Measurements from ENCODE around the gene TTC19.

TTC19 gene

DNA sequence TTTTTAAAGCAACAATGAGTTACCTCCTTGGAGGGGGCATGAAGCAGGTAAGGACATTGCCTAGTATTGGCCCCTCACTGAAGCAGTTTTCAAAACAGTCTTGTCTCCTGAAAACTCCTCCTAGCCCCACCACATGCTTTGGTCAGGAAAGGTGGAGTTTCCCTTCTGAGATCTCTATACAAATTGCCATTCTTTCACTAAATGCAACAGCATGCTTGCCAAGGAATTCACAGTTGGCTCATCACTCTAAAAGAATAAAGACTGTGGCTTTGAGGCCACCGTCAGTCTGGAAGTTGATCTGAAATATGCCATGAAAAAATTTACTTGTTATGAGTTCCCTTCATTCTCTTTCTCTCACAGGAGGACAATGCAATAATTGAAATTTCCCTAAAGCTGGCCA is 4.2 kb downstream of the TTC19 start:
- Histone ChIP-seq H4K91ac (ENCODE audit: low read depth, low read length, poor library complexity) (no peak overlapping the region), H2AFZ (ENCODE audit: low read length) (no peak overlapping the region), H2AK5ac (ENCODE audit: low read depth, low read length) (no peak overlapping the region), H2BK15ac (ENCODE audit: low read length) (no peak overlapping the region), H2BK120ac (ENCODE audit: low read depth, low read length) (no peak overlapping the region), H2BK12ac (ENCODE audit: low read length) (no peak overlapping the region), H3K79me1 (ENCODE audit: low read depth, low read length) (no peaks in the 10 kb centered on the region), H3K27ac (replicated peaks; ENCODE audit: low read length) (no peak overlapping the region), H2BK5ac (ENCODE audit: low read length) (no peak overlapping the region), H3K18ac (ENCODE audit: low read length) (no peak overlapping the region), H3K4me2 (ENCODE audit: insufficient read depth, low read length, poor library complexity, severe bottlenecking) (no peak overlapping the region), H3K4me3 (ENCODE audit: low read length in 2 of 2) (no peak overlapping the region), H3K9me3 (replicated peaks in 1 of 2; ENCODE audit: control insufficient read depth in 2 of 2, insufficient read depth in 1 of 2, low read depth in 1 of 2, low read length in 2 of 2) (peaks cover 4 to 21% of the 10 kb centered on the region in 2 donors), H4K8ac (ENCODE audit: low read depth, low read length) (no peak overlapping the region), H3K4me1 (ENCODE audit: control insufficient read depth in 2 of 2, insufficient read depth in 1 of 2, low read depth in 1 of 2, low read length in 2 of 2) (peaks cover 5% of the 10 kb centered on the region in 2 donors), H3K23ac (ENCODE audit: low read depth, low read length, poor library complexity) (no peak overlapping the region), H3K27me3 (ENCODE audit: control insufficient read depth in 3 of 3, insufficient read depth in 3 of 3, low read depth in 1 of 3, low read length in 3 of 3) (no peaks in the 10 kb centered on the region), H3K14ac (ENCODE audit: low read length) (no peak overlapping the region), H3K4ac (ENCODE audit: low read length) (no peak overlapping the region), H3K9ac (ENCODE audit: low read depth, low read length, poor library complexity) (no peak overlapping the region), H3K36me3 (replicated peaks in 1 of 2; ENCODE audit: control insufficient read depth in 2 of 2, insufficient read depth in 2 of 2, low read length in 2 of 2) (peaks cover 29 to 80% of the 10 kb centered on the region in 2 donors)
- no CpG with 5 or more reads among the region's 1 CpG for WGBS, 2 donors (ENCODE audit: extremely low coverage in 2 of 2, insufficient read length in 2 of 2, insufficient replicate concordance in 1 of 2)
- no peak for DNase-seq (ENCODE audit: low spot score)

DNA sequence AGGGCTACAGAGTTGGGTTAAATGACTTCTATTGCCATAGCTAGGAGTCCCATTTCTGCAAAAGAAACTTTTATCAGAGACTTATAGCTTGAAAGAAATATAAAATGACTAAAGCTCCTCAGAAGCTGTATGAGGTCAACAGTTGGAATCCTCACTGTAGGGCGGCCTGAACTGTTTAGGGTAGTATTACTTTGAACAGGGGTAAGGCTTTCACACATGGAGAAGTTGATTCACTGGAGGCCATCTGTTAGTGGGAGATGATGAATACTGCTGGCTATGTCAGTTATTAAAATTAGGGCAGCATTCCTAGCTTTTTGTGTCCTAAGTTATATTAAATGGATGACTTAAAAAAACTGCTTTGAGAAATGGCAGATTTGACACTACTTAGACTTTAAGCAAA is 6.0 kb downstream of the TTC19 start:
- H2BK120ac ChIP-seq (ENCODE audit: low read depth, low read length) = no peak overlapping the region
- H2BK12ac ChIP-seq (ENCODE audit: low read length) = no peak overlapping the region
- no peak overlapping the region for H4K8ac ChIP-seq (ENCODE audit: low read depth, low read length)
- peaks cover 29 to 92% of the 10 kb centered on the region in 2 donors for H3K36me3 ChIP-seq (replicated peaks in 1 of 2; ENCODE audit: control insufficient read depth in 2 of 2, insufficient read depth in 2 of 2, low read length in 2 of 2)
- H4K91ac ChIP-seq (ENCODE audit: low read depth, low read length, poor library complexity) = no peak overlapping the region
- no peak overlapping the region for H3K23ac ChIP-seq (ENCODE audit: low read depth, low read length, poor library complexity)
- H3K27me3 ChIP-seq (ENCODE audit: control insufficient read depth in 3 of 3, insufficient read depth in 3 of 3, low read depth in 1 of 3, low read length in 3 of 3) = no peaks in the 10 kb centered on the region
- no peak overlapping the region for H2AFZ ChIP-seq (ENCODE audit: low read length)
- no peak overlapping the region for H2AK5ac ChIP-seq (ENCODE audit: low read depth, low read length)
- no peak overlapping the region for H2BK5ac ChIP-seq (ENCODE audit: low read length)
- H3K4ac ChIP-seq (ENCODE audit: low read length) = no peak overlapping the region
- no peaks in the 10 kb centered on the region for H3K79me1 ChIP-seq (ENCODE audit: low read depth, low read length)
- no CpG with 5 or more reads among the region's 1 CpG for WGBS, 2 donors (ENCODE audit: extremely low coverage in 2 of 2, insufficient read length in 2 of 2, insufficient replicate concordance in 1 of 2)
- peaks cover 4 to 21% of the 10 kb centered on the region in 2 donors for H3K9me3 ChIP-seq (replicated peaks in 1 of 2; ENCODE audit: control insufficient read depth in 2 of 2, insufficient read depth in 1 of 2, low read depth in 1 of 2, low read length in 2 of 2)
- no peak overlapping the region for H3K14ac ChIP-seq (ENCODE audit: low read length)
- H3K9ac ChIP-seq (ENCODE audit: low read depth, low read length, poor library complexity) = no peak overlapping the region
- no peak overlapping the region for H3K4me2 ChIP-seq (ENCODE audit: insufficient read depth, low read length, poor library complexity, severe bottlenecking)
- no peak for DNase-seq (ENCODE audit: low spot score)
- H3K18ac ChIP-seq (ENCODE audit: low read length) = no peak overlapping the region
- no peak overlapping the region for H2BK15ac ChIP-seq (ENCODE audit: low read length)
- no peak overlapping the region for H3K27ac ChIP-seq (replicated peaks; ENCODE audit: low read length)
- peaks cover 3% of the 10 kb centered on the region in 2 donors for H3K4me1 ChIP-seq (ENCODE audit: control insufficient read depth in 2 of 2, insufficient read depth in 1 of 2, low read depth in 1 of 2, low read length in 2 of 2)
- H3K4me3 ChIP-seq (ENCODE audit: low read length in 2 of 2) = no peak overlapping the region

DNA sequence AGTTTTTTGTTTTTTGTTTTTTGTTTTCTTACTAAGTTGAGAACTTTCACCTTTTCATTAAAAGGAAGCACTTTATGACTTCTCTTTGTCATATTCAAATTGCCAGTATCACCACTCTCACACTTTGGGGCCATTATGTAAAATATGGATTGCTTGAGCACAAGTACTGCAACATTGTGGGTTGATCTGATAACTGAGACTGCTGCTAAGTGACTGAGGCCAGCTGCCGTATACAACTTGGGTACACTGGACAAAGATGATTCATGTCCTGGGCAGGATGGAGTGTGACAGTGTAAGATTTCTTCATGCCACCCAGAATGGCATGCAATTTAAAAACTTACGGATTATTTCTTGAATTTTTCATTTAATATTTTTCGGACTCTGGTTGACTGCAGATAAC is 7.8 kb downstream of the TTC19 start:
- Histone ChIP-seq H3K27ac (replicated peaks; ENCODE audit: low read length) (no peak overlapping the region), H3K4me2 (ENCODE audit: insufficient read depth, low read length, poor library complexity, severe bottlenecking) (no peak overlapping the region), H2BK120ac (ENCODE audit: low read depth, low read length) (no peak overlapping the region), H3K9ac (ENCODE audit: low read depth, low read length, poor library complexity) (no peak overlapping the region), H3K4ac (ENCODE audit: low read length) (no peak overlapping the region), H3K14ac (ENCODE audit: low read length) (no peak overlapping the region), H3K27me3 (ENCODE audit: control insufficient read depth in 3 of 3, insufficient read depth in 3 of 3, low read depth in 1 of 3, low read length in 3 of 3) (no peaks in the 10 kb centered on the region), H4K91ac (ENCODE audit: low read depth, low read length, poor library complexity) (no peak overlapping the region), H3K4me1 (ENCODE audit: control insufficient read depth in 2 of 2, insufficient read depth in 1 of 2, low read depth in 1 of 2, low read length in 2 of 2) (no peaks in the 10 kb centered on the region), H2BK12ac (ENCODE audit: low read length) (no peak overlapping the region), H4K8ac (ENCODE audit: low read depth, low read length) (no peak overlapping the region), H3K23ac (ENCODE audit: low read depth, low read length, poor library complexity) (no peak overlapping the region), H3K79me1 (ENCODE audit: low read depth, low read length) (no peaks in the 10 kb centered on the region), H3K4me3 (ENCODE audit: low read length in 2 of 2) (no peak overlapping the region), H3K9me3 (replicated peaks in 1 of 2; ENCODE audit: control insufficient read depth in 2 of 2, insufficient read depth in 1 of 2, low read depth in 1 of 2, low read length in 2 of 2) (peaks cover 0 to 5% of the 10 kb centered on the region in 2 donors), H3K18ac (ENCODE audit: low read length) (no peak overlapping the region), H2AFZ (ENCODE audit: low read length) (no peak overlapping the region), H2AK5ac (ENCODE audit: low read depth, low read length) (no peak overlapping the region), H2BK15ac (ENCODE audit: low read length) (no peak overlapping the region), H3K36me3 (replicated peaks in 1 of 2; ENCODE audit: control insufficient read depth in 2 of 2, insufficient read depth in 2 of 2, low read length in 2 of 2) (peaks cover 24 to 93% of the 10 kb centered on the region in 2 donors), H2BK5ac (ENCODE audit: low read length) (no peak overlapping the region)
- WGBS, 2 donors (ENCODE audit: extremely low coverage in 2 of 2, insufficient read length in 2 of 2, insufficient replicate concordance in 1 of 2) = no CpG with 5 or more reads among the region's 3 CpGs
- no peak for DNase-seq (ENCODE audit: low spot score)

DNA sequence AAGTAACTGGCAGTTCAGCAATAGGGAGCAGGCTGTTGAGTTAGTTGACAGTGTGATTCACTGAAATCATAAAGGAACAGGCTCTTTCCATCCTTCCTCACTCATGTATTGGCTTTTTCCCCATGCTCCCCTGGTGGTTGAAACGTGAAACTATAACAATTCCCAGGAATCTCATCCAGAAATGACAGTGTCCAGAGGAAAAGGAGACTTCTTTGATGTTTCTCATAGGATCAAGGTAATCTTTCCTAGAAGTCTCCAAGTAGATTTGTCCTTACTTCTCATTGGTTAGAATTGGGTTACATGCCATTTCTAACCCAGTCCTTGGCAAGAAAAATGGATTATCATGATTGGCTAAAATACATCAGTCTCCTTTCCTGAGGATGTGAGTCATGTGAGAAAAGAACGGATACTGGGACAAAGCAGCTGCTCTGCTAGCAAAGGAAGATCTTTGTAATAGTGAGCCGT is 14.4 kb downstream of the TTC19 start:
- Histone ChIP-seq H3K9ac (ENCODE audit: low read depth, low read length, poor library complexity) (no peak overlapping the region), H2BK15ac (ENCODE audit: low read length) (no peak overlapping the region), H3K23ac (ENCODE audit: low read depth, low read length, poor library complexity) (no peak overlapping the region), H3K27ac (replicated peaks; ENCODE audit: low read length) (no peak overlapping the region), H3K9me3 (replicated peaks in 1 of 2; ENCODE audit: control insufficient read depth in 2 of 2, insufficient read depth in 1 of 2, low read depth in 1 of 2, low read length in 2 of 2) (no peaks in the 10 kb centered on the region), H4K91ac (ENCODE audit: low read depth, low read length, poor library complexity) (no peak overlapping the region), H3K79me1 (ENCODE audit: low read depth, low read length) (no peaks in the 10 kb centered on the region), H4K8ac (ENCODE audit: low read depth, low read length) (no peak overlapping the region), H2BK120ac (ENCODE audit: low read depth, low read length) (no peak overlapping the region), H2BK12ac (ENCODE audit: low read length) (no peak overlapping the region), H3K18ac (ENCODE audit: low read length) (no peak overlapping the region), H3K4me1 (ENCODE audit: control insufficient read depth in 2 of 2, insufficient read depth in 1 of 2, low read depth in 1 of 2, low read length in 2 of 2) (no peaks in the 10 kb centered on the region), H3K4ac (ENCODE audit: low read length) (no peak overlapping the region), H3K4me3 (ENCODE audit: low read length in 2 of 2) (no peak overlapping the region), H3K4me2 (ENCODE audit: insufficient read depth, low read length, poor library complexity, severe bottlenecking) (no peak overlapping the region), H2AK5ac (ENCODE audit: low read depth, low read length) (no peak overlapping the region), H2AFZ (ENCODE audit: low read length) (no peak overlapping the region), H3K27me3 (ENCODE audit: control insufficient read depth in 3 of 3, insufficient read depth in 3 of 3, low read depth in 1 of 3, low read length in 3 of 3) (no peaks in the 10 kb centered on the region), H2BK5ac (ENCODE audit: low read length) (no peak overlapping the region), H3K36me3 (replicated peaks in 1 of 2; ENCODE audit: control insufficient read depth in 2 of 2, insufficient read depth in 2 of 2, low read length in 2 of 2) (peaks cover 2 to 91% of the 10 kb centered on the region in 2 donors), H3K14ac (ENCODE audit: low read length) (no peak overlapping the region)
- WGBS, 2 donors (ENCODE audit: extremely low coverage in 2 of 2, insufficient read length in 2 of 2, insufficient replicate concordance in 1 of 2) = no CpG with 5 or more reads among the region's 3 CpGs
- DNase-seq (ENCODE audit: low spot score) = no peak

All from neuronal stem cell (in vitro differentiated cells).